GM12892 (cell line): ENCODE data around the gene NEK8.
"Not testable (repeated sequence)": the region's sequence is repeated elsewhere in the genome, so short reads cannot be mapped to it uniquely, and the experiment has no call there.

Source experiments
- DNase-seq: peaks from one replicate; pipeline ENCODE4 v3.0.0; 2011; ENCODE audit not compliant: insufficient read length
- FAIRE-seq: peaks from 2 replicates; lab custom pipeline; 2011; peaks lifted over from hg19 to GRCh38; lab: Jason Lieb, UNC
- POLR2A ChIP-seq: IDR thresholded peaks from 2 replicates; pipeline ENCODE4 v1.6.1; 2011; ENCODE audit warnings: low read depth, low read length, control low read depth
- POLR2AphosphoS5 ChIP-seq: IDR thresholded peaks from 2 replicates; pipeline ENCODE4 v1.6.1; 2011; ENCODE audit warnings: low read depth, low read length, control low read depth
- TAF1 ChIP-seq: IDR thresholded peaks from 2 replicates; pipeline ENCODE4 v1.6.1; 2011; ENCODE audit warnings: low read depth, mild to moderate bottlenecking, control low read depth, low read length, borderline replicate concordance

Gene NEK8

DNA sequence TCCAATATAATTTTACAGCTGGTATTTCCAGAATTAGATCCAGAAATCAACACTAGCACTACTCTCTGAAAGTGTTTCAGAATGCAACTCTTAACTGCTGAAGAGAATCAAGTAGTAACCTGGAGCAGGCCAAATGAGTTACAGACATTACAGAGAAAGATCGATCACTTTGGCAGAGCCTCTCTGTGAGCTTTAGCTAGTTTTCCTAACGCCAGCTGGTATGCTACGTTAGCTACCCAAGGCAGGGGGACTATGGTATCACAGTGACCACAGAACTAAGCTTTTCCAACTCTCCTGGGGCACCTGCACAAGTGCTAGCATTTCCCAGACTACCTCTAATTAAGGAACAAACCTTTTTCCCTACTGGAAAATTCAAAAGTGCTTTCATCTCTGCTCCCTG, 45.6 kb downstream of the NEK8 start:
- FAIRE-seq = no peak
- DNase-seq = no peak

GRCh38 chr17:28777178-28777577, 48.6 kb downstream of the NEK8 start:
- no peak for FAIRE-seq
- DNase-seq = no peak
- no peak for TF ChIP-seq POLR2AphosphoS5

More for the DNA sequence above, 45.6 kb downstream of the NEK8 start:
- TF ChIP-seq POLR2A = no peak
- no peak for TF ChIP-seq POLR2AphosphoS5
- no peak for TF ChIP-seq TAF1

DNA sequence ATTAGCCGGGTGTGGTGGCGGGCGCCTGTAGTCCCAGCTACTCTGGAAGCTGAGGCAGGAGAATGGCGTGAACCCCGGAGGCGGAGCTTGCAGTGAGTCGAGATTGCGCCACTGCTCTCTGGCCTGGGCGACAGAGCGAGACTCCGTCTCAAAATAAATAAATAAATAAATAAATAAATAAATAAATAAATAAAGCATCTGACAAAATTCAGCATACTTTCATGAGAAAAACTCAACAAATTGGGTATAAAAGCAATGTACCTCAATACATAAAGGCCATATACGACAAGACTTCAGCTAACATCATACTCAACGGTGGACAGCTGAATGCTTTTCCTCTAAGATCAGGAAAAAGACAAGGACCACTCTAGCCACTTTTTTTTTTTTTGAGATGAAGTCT, 51.0 kb downstream of the NEK8 start:
- not testable (repeated sequence) for DNase-seq, FAIRE-seq

- no peak for FAIRE-seq
- TF ChIP-seq POLR2AphosphoS5 = no peak
- TF ChIP-seq POLR2A = no peak
- no peak for TF ChIP-seq TAF1
- no peak for DNase-seq
These were observed 54.6 kb downstream of the NEK8 start for GRCh38 chr17:28783161-28783560.

- DNase-seq (no peak), FAIRE-seq (no peak)
- no peak for TF ChIP-seq TAF1
- TF ChIP-seq POLR2A = no peak
- TF ChIP-seq POLR2AphosphoS5 = no peak
These were observed 59.5 kb downstream of the NEK8 start for GRCh38 chr17:28788100-28788499.
